BJ (cell line): ENCODE results near the gene SGK1. TPM values are rescaled to one million over a fixed set of nuclear protein-coding genes. Genes with fewer than 3 reads are reported as not detected.

Source experiments
- CTCF ChIA-PET: fragments of 350-600 bp; formaldehyde crosslinking; extraction: SDS; loops from one replicate; lab custom pipeline; 2021; ENCODE audit warnings: antibody characterized with exemption, inconsistent platforms; lab: Yijun Ruan, JAX
- POLR2A ChIA-PET: fragments of 300-600 bp; sonication (Branson Sonifier 250); formaldehyde crosslinking; extraction: SDS; loops from one replicate; lab custom pipeline; 2021; ENCODE audit warnings: antibody characterized with exemption; lab: Charles Lee
- DNase-seq: peaks from one replicate; pipeline ENCODE4 v3.0.0-alpha.2; 2011; ENCODE audit warnings: low read depth
- H3K27me3 ChIP-seq: 2 replicates; pipeline ENCODE4 v1.6.0; 2011; ENCODE audit warnings: low read length; ENCODE audit not compliant: control insufficient read depth, insufficient read depth
- H3K36me3 ChIP-seq: 2 replicates; pipeline ENCODE4 v1.5.1; 2011; ENCODE audit warnings: low read length; ENCODE audit not compliant: control insufficient read depth, insufficient read depth
- H3K4me3 ChIP-seq: 2 replicates; pipeline ENCODE4 v1.5.1; 2011; ENCODE audit warnings: low read depth, mild to moderate bottlenecking, control low read depth, low read length
- polyA plus RNA-seq: library from polyadenylated mRNA; depleted of rRNA; stranded (reverse); fragments of >200 nt; gene quantifications from 2 replicates; pipeline ENCODE4 v1.2.3, GENCODE V29; 2011
- TF ChIP-seq, protein P1 (sequence below): IDR thresholded peaks from 2 replicates; pipeline ENCODE4 v1.5.1; 2011; ENCODE audit warnings: low read depth, mild to moderate bottlenecking, control low read depth, inconsistent platforms, low read length, moderate library complexity; ENCODE audit not compliant: insufficient read depth

SGK1 gene
- polyA plus RNA-seq, 1 experiment, result 179 TPM

- POLR2A ChIA-PET, result no interaction called here
These were observed 87.0 kb downstream of the SGK1 start for GRCh38 chr6:134230940-134231339.

DNA sequence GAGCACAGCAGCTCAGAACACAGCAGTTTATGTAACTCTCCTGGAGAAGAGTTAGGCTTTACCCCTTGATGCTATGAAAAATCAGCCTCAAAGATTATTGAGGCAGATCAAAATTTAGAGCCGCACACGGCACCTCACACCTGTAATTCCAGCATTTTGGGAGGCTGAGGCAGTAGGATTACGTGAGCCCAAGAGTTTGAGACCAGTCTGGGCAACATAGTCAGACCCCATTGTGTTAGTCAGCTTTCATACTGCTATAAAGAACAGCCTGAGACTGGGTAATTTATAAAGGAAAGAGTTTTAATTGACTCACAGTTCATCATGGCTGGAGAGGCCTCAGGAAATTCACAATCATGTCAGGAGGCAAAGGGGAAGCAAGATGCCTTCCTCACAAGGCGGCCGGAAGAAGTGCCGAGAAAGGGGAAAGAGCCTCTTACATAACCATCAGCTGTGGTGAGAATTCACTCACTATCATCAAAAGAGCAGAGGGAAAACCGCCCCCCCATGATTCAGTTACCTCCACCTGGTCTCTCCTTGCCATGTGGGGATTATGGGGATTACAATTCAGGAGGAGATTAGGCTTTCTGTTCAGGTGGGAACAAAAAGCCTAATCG lies 87.7 kb downstream of the SGK1 start:
- DNase-seq, result no peak
- ChIA-PET CTCF (no interaction called here), POLR2A (no interaction called here)
- TF ChIP-seq, protein P1, sequence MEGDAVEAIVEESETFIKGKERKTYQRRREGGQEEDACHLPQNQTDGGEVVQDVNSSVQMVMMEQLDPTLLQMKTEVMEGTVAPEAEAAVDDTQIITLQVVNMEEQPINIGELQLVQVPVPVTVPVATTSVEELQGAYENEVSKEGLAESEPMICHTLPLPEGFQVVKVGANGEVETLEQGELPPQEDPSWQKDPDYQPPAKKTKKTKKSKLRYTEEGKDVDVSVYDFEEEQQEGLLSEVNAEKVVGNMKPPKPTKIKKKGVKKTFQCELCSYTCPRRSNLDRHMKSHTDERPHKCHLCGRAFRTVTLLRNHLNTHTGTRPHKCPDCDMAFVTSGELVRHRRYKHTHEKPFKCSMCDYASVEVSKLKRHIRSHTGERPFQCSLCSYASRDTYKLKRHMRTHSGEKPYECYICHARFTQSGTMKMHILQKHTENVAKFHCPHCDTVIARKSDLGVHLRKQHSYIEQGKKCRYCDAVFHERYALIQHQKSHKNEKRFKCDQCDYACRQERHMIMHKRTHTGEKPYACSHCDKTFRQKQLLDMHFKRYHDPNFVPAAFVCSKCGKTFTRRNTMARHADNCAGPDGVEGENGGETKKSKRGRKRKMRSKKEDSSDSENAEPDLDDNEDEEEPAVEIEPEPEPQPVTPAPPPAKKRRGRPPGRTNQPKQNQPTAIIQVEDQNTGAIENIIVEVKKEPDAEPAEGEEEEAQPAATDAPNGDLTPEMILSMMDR, result no peak
- no peak overlapping the region for H3K4me3 ChIP-seq
- H3K27me3 ChIP-seq, result no peaks in the 10 kb centered on the region
- no peaks in the 10 kb centered on the region for H3K36me3 ChIP-seq

More at GRCh38 chr6:134230940-134231339, 87.0 kb downstream of the SGK1 start:
- no peaks in the 10 kb centered on the region for H3K36me3 ChIP-seq
- TF ChIP-seq, protein P1, result no peak
- H3K27me3 ChIP-seq, result no peaks in the 10 kb centered on the region
- DNase-seq, result no peak
- no peak overlapping the region for H3K4me3 ChIP-seq
- CTCF ChIA-PET, result no interaction called here

- Histone ChIP-seq H3K4me3 (no peak overlapping the region), H3K27me3 (no peaks in the 10 kb centered on the region), H3K36me3 (no peaks in the 10 kb centered on the region)
- ChIA-PET CTCF (no interaction called here), POLR2A (no interaction called here)
- TF ChIP-seq, protein P1, result no peak
- no peak for DNase-seq
These were observed 88.4 kb downstream of the SGK1 start for GRCh38 chr6:134229520-134229919.

DNA sequence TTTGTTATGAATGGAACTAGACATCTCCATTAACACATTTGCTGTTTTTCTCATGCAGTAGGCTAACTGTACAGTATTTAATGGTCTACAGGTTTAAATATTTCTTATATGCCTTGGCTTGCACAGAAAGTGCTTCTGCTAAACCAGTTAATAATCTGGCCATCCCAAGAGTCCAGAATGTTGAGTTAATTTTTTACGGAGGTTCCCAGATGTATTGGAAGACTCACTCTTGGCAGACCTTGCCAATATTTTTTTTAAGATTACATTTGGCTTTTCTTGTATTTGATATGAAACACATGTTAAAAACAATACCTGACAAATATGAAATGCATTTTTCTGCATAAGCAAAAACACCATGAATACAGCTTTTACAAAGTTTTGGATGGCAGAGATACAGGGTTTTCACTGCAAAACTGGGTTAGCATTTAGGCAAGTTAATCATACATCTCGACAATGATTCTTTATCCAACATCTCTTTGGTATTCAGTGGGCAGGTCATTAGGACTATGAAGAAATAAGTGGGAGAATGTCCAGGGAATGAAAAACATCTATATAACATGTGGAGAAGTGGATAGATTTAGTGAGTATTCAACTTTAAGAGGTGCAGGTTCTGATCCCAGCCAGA lies 94.0 kb downstream of the SGK1 start:
- Histone ChIP-seq H3K36me3 (no peaks in the 10 kb centered on the region), H3K27me3 (no peaks in the 10 kb centered on the region), H3K4me3 (no peak overlapping the region)
- no peak for DNase-seq
- ChIA-PET POLR2A (no interaction called here), CTCF (interaction anchor here (0.8 kb wide), 1 partner anchor 35 kb away, joined by 4 read pairs; no protein-coding TSS in a partner anchor)
- TF ChIP-seq, protein P1, result no peak

DNA sequence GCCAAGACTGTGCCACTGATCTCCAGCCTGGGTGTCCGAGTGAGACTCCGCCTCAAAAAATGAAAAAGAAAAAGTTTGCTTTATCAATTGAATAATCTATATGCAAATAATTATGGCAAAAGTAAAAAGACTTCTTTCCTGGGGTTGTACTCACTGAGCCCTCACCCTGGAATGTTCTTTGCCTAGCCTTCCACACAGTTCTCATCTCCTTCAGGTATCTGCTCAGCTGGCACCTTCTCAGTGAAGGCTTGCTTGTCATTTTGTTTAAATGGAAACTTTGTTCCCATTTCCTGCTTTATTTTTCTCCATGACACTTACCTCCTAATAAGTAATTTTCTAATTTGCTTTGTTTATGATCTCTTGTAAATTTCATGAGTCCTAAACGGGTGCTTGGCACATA lies 96.7 kb downstream of the SGK1 start:
- no peak for DNase-seq
- Histone ChIP-seq H3K27me3 (no peaks in the 10 kb centered on the region), H3K4me3 (no peak overlapping the region), H3K36me3 (no peaks in the 10 kb centered on the region)
- ChIA-PET POLR2A (no interaction called here), CTCF (no interaction called here)
- TF ChIP-seq, protein P1, result no peak
